Activated CD4-positive, alpha-beta memory T cell treated with anti-CD3 and anti-CD28 coated beads, Interleukin-2, amount 10 ng/mL, durations not matched to agents 7 days and 5 days (primary cell): Measurements from ENCODE around the gene AKR1C1. TPM values are rescaled to one million over a fixed set of nuclear protein-coding genes. Genes with fewer than 3 reads are reported as not detected.
"Not testable (repeated sequence)": the region's sequence is repeated elsewhere in the genome, so short reads cannot be mapped to it uniquely, and the experiment has no call there.

Source experiments
- CTCF ChIA-PET: fragments of 350-600 bp; sonication (Branson Sonifier 250); formaldehyde crosslinking; loops from one replicate; lab custom pipeline; 2021; ENCODE audit warnings: antibody characterized with exemption, inconsistent platforms; lab: Charles Lee
- POLR2A ChIA-PET: fragments of 350-600 bp; sonication (Branson Sonifier 250); formaldehyde crosslinking; loops from one replicate; lab custom pipeline; 2021; ENCODE audit warnings: antibody characterized with exemption; lab: Charles Lee
- DNase-seq: peaks from one replicate; pipeline ENCODE4 v3.0.0-alpha.2; 2020
- H3K27ac Mint-ChIP-seq: one replicate; pipeline ENCODE4 v1.8.0; 2021; ENCODE audit warnings: mild to moderate bottlenecking, mixed read lengths
- H3K27me3 Mint-ChIP-seq: one replicate; pipeline ENCODE4 v1.8.0; 2021; ENCODE audit warnings: mixed read lengths
- H3K36me3 Mint-ChIP-seq: one replicate; pipeline ENCODE4 v1.8.0; 2021; ENCODE audit warnings: low read depth, mixed read lengths
- H3K4me1 Mint-ChIP-seq: one replicate; pipeline ENCODE4 v1.8.0; 2021; ENCODE audit warnings: mixed read lengths
- H3K4me3 Mint-ChIP-seq: one replicate; pipeline ENCODE4 v1.8.0; 2021; ENCODE audit warnings: mild to moderate bottlenecking, mixed read lengths
- H3K9me3 Mint-ChIP-seq: one replicate; pipeline ENCODE4 v1.8.0; 2021; ENCODE audit warnings: mixed read lengths
- total RNA-seq, 2 experiments: library from RNA; stranded (reverse); gene quantifications; one replicate each; pipeline ENCODE4 v1.2.3, GENCODE V29; 2021

The AKR1C1 gene
- total RNA-seq = under 1 TPM; 0.33 to 0.85 TPM

DNA sequence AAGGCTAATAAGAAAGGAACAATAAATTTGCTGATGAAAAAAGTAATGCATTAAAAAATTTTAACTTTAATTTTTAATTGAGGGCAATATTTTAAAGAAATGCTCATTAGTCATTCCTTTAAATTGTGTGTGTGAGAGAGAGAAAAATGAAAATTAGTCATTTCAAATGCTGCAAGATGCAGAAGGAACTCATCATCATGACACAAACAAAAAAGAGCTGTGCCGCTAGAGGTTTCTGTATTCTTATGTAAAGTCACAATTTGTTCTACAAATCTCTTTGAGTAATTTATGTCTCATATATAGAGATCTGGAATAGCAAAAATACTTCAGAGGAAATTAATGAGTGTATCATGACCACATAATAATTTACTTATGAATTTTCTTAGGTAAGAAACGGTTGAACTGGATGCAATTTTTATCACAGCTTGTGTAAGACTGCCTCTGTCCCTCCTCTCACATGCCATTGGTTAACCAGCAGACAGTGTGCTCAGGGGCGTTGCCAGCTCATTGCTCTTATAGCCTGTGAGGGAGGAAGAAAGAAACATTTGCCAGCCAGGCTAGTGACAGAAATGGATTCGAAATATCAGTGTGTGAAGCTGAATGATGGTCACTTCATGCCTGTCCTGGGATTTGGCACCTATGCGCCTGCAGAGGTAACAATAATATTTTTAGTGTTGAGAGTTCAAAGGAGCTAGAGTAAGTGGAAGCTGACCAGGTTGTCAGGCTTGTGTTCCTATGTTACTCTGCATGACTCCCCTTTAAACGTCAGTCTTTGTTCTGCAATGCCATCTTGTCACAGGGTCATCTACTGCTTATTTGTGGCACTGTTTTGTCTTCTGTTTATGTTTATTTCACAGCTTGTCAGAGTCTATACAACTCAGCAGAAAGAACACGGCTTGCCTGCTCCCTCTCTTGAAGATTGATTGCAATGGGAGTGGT is at the start of gene AKR1C1:
AKR1C1 (plus strand) TSS at position 540 of the 939 bp plus-strand sequence; CDS start at position 570, 30 bp downstream.
- CTCF ChIA-PET, POLR2A ChIA-PET, H3K36me3 Mint-ChIP-seq, DNase-seq, H3K4me3 Mint-ChIP-seq, H3K27me3 Mint-ChIP-seq, H3K9me3 Mint-ChIP-seq, H3K27ac Mint-ChIP-seq, H3K4me1 Mint-ChIP-seq: not testable (repeated sequence)

DNA sequence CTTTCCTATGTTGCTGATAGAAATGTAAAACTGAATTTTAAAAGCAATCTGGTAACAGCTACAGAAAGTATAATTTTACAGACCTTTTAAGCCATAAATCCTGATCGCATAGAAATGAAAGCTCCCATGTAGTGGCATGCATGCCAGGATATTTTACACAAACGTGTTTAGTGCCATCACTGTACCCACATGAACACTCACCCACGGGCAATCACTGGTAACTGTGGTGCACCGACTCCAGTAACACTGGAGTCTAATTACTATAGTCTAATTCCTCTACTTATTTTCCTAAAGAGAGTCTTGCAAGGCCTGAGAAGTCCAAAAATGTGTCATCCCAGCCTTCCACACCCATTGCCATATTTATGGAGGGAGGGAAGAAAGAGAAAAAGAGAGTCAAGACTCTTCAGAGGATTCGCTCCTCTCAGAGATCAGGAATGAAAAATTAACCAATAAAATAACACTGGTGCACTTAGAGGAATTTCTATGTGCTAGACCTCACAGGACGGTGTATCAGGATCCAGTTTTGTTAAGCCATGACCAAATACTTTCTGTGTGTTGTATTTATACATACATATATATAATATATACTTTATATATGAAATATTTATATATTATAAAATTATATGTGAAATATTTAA is 48.9 kb upstream of the AKR1C1 start:
- POLR2A ChIA-PET = no interaction called here
- Mint-ChIP-seq H3K4me1 (no peaks in the 10 kb centered on the region), H3K36me3 (no peaks in the 10 kb centered on the region), H3K4me3 (no peak overlapping the region), H3K9me3 (no peaks in the 10 kb centered on the region), H3K27me3 (no peaks in the 10 kb centered on the region), H3K27ac (no peak overlapping the region)
- CTCF ChIA-PET = no interaction called here
- no peak for DNase-seq

DNA sequence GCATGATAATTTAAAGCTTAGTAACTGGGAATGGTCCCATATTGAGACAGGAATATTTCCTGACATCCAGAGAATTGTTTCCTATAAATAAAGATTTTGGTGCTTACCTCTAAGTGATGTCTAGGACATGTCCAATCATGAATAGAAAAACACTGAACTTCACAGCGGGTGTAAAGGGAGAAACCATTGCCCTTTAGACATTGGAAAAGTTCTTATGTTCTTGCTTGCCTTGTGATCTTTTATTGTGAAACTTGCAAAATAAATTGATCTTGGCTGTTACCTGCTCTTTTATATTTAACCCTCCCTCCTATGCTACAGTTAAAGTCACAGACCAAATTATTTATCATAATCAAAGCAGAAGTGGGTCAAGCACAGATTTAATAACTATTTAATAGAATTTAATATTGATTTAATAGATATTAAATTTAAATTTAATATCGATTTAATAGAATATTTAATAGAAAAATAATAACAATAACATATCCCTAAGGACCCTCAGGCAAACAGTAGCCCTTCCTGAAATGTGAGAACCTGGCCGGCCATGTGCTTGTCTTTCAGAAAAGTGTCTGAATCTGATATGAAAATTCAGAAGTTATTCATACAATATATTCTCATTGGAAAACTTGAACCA is 47.0 kb upstream of the AKR1C1 start:
- Mint-ChIP-seq H3K4me1 (no peaks in the 10 kb centered on the region), H3K27ac (no peak overlapping the region), H3K27me3 (peaks cover 2% of the 10 kb centered on the region), H3K36me3 (no peaks in the 10 kb centered on the region), H3K4me3 (no peak overlapping the region), H3K9me3 (no peaks in the 10 kb centered on the region)
- POLR2A ChIA-PET = no interaction called here
- no peak for DNase-seq
- CTCF ChIA-PET = no interaction called here

DNA sequence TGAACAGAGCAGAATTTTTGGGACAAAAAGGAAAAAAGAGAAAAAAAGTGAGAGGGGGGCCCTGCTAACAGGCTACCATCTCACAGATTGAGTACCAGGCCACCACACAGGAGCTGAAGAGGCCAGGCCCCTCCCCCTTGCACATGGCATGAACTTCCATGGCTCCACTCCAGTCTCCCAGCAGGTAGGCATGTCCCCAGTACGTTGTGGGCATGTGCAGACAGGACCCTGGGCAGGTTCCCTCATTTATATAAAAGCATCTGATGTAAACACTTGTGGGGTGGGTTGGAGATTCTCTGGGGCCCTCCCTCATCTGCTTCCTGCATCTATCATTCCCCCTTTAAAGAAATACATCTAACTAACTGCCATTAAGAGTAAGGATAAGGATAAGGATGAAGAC is 45.0 kb upstream of the AKR1C1 start:
- CTCF ChIA-PET = no interaction called here
- H3K27me3 Mint-ChIP-seq = peaks cover 2% of the 10 kb centered on the region
- H3K4me1 Mint-ChIP-seq = no peaks in the 10 kb centered on the region
- no peak overlapping the region for H3K27ac Mint-ChIP-seq
- DNase-seq = no peak
- POLR2A ChIA-PET = no interaction called here
- H3K4me3 Mint-ChIP-seq = no peak overlapping the region
- H3K36me3 Mint-ChIP-seq = no peaks in the 10 kb centered on the region
- no peaks in the 10 kb centered on the region for H3K9me3 Mint-ChIP-seq

DNA sequence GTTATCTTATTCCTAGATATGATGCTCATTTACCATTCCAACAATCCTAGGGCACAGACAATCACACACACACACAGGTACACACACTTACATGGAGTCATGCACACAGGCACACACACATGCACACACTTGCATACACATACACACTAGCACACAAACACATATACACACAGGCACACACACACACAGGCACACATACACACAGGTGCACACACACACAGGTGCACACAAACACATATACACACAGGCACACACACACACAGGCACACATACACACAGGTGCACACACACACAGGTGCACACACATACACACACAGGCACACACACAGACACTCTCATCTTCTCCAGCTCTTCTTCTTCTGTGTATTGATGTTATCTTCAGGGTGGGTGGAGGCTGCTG is 38.7 kb upstream of the AKR1C1 start:
- H3K4me3 Mint-ChIP-seq, H3K27me3 Mint-ChIP-seq, H3K9me3 Mint-ChIP-seq, H3K4me1 Mint-ChIP-seq, H3K27ac Mint-ChIP-seq, POLR2A ChIA-PET, DNase-seq, CTCF ChIA-PET, H3K36me3 Mint-ChIP-seq: not testable (repeated sequence)

DNA sequence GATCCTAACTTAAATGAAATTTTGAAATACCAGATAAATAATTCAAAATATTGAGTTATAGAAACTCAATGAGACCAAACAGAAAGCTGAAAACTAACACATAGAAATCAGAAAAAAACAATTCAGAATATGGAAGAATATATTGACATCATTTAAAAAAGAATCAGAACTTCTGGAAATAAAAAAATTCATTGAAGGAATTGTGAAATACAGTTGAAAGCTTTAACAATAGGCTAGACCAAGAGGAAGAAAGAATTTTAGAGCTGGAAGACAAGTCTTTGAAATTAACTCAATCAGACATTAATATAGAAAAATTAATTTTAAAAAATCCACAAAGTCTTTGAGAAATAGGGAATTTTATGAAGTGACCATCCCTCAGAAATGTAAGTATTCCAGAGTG is 36.8 kb upstream of the AKR1C1 start:
- ChIA-PET POLR2A (no interaction called here), CTCF (no interaction called here)
- Mint-ChIP-seq H3K9me3 (peaks cover 6% of the 10 kb centered on the region), H3K27ac (no peak overlapping the region), H3K4me1 (no peaks in the 10 kb centered on the region), H3K27me3 (peaks cover 3% of the 10 kb centered on the region), H3K4me3 (no peak overlapping the region), H3K36me3 (no peaks in the 10 kb centered on the region)
- no peak for DNase-seq

DNA sequence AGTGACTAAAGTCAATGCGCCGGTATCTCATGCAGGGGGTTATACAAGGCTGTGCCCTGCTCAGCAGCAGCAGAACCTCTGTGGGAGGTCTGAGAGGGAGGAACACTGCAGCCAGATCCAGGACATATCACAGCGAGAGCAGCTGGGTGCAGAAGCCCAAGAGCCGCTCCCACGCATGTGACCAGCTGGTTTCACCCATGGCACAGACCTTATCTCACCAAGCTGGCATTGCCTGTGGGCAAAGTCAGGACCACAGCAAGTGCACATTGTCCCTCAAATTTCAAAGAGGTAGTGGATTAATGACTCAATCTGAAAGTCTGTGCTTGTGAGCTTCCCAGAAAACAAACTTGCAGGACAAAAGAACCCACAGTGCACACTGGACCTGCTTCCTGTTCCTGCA is 31.6 kb upstream of the AKR1C1 start:
- no peak overlapping the region for H3K4me3 Mint-ChIP-seq
- ChIA-PET CTCF (interaction anchor here (0.9 kb wide), 1 partner anchor 82 kb away, joined by 3 read pairs; no protein-coding TSS in a partner anchor), POLR2A (no interaction called here)
- H3K9me3 Mint-ChIP-seq = no peaks in the 10 kb centered on the region
- no peak for DNase-seq
- peaks cover 1% of the 10 kb centered on the region for H3K27me3 Mint-ChIP-seq
- no peak overlapping the region for H3K27ac Mint-ChIP-seq
- no peaks in the 10 kb centered on the region for H3K36me3 Mint-ChIP-seq
- no peaks in the 10 kb centered on the region for H3K4me1 Mint-ChIP-seq

DNA sequence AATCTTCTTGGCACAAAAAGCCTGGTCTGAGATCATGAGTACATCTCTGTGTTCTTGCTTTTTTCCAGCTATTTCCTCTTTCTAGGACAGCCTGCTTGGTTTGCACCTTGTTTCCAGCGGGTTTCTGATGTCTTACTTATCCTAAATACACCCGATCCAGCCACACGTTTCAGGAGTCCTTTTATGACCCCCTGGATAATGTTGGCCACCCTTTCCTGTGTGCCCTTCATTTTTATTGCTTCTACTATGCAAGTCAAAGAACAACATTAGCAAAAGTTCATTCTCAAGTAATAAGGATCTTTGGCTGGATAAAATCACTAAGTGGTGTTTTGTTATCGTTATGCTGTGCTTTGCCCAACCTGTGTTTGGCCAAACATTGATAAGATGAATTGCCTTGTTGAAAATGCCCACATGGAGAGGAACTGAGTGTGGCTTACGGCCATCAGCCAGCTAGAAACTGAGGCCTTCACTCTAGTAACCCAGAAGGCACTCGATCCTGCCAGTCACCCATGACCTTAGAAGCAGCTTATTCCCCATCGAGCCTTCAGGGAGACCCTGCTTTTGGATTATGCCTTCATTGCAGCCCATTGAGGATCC is 28.7 kb upstream of the AKR1C1 start:
- Mint-ChIP-seq H3K4me1 (no peaks in the 10 kb centered on the region), H3K27me3 (no peaks in the 10 kb centered on the region), H3K36me3 (no peaks in the 10 kb centered on the region), H3K4me3 (no peak overlapping the region), H3K9me3 (no peaks in the 10 kb centered on the region), H3K27ac (no peak overlapping the region)
- no peak for DNase-seq
- ChIA-PET CTCF (no interaction called here), POLR2A (no interaction called here)

DNA sequence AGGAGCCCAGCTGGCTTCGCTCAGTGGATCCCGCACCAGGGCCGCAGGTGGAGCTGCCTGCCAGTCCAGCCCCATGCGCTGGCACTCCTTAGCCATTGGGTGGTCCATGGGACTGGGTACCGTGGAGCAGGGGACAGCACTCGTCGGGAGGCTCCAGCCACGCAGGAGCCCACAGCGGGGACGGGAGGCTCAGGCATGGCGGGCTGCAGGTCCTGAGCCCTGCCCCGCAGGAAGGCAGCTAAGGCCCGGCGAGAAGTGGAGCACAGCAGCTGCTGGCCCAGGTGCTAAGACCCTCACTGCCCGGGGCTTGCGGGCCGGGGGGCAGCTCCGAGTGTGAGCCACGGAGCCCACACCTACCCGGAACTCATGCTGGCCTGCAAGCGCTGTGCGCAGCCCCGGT is 25.9 kb upstream of the AKR1C1 start:
- POLR2A ChIA-PET = no interaction called here
- no peak overlapping the region for H3K4me3 Mint-ChIP-seq
- peaks cover 2% of the 10 kb centered on the region for H3K27me3 Mint-ChIP-seq
- no peak for DNase-seq
- H3K4me1 Mint-ChIP-seq = peaks cover 3% of the 10 kb centered on the region
- no peaks in the 10 kb centered on the region for H3K36me3 Mint-ChIP-seq
- H3K9me3 Mint-ChIP-seq = no peaks in the 10 kb centered on the region
- H3K27ac Mint-ChIP-seq = no peak overlapping the region
- CTCF ChIA-PET = no interaction called here

DNA sequence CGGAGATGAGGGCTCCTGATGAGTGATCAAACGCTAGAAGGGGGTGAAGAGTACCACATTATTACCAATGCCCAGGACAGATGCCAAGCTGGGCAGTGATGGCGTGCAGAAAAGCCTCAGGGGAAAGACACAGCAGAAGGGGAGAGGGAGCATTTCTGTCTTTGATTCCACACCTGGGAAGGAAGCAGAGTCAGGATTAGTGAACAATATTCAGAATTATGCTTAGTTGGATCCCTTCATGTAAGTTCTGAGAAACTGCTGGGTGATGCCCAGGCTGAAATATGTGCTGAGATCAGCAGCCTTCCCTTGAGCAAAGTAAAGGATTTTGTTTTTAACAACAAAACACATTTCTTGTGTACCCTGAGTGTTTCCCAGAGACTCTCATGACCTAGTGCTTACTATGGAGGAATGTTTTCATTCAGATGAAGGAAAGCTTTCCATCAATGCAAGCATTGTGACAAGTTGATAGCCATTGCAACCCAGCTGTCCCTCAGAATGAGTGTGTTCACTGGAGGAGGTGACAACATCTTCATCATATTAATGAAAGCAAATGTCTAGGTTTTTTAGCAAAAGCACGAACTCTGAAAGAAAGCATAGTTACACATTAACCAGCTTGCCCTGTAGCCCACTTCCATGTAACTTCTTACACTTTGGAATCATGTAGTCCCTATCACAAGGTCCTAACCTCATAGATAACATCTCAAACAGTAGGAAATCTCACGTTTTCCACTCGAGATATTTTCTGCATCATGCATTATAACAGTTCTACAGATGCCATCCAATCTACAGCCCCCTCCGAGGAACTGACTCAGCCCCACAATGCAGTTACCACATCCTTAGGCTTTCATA is 23.8 kb upstream of the AKR1C1 start:
- H3K9me3 Mint-ChIP-seq = no peaks in the 10 kb centered on the region
- H3K4me3 Mint-ChIP-seq = no peak overlapping the region
- ChIA-PET POLR2A (no interaction called here), CTCF (no interaction called here)
- no peak overlapping the region for H3K27ac Mint-ChIP-seq
- H3K27me3 Mint-ChIP-seq = peaks cover 2% of the 10 kb centered on the region
- H3K4me1 Mint-ChIP-seq = peaks cover 3% of the 10 kb centered on the region
- DNase-seq = no peak
- no peaks in the 10 kb centered on the region for H3K36me3 Mint-ChIP-seq

DNA sequence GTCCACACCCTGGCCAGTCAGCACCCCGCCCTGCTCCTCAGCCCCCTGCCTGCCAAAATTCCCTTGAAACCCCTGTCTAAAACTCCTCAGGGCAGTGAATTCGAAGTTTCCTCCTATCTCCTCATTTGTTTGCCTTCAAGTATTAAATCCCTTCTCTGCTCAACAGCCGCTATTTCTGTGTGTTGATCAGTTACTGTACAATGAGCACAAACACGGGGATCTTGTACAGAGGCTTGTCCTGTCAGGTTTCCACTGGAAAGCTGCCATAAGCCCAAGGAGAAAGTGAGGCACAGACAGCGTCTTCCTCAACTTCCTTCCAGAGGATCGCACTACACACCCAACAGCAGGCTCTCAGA is 23.2 kb upstream of the AKR1C1 start:
- H3K4me1 Mint-ChIP-seq, H3K27me3 Mint-ChIP-seq, H3K36me3 Mint-ChIP-seq, CTCF ChIA-PET, H3K9me3 Mint-ChIP-seq, H3K4me3 Mint-ChIP-seq, H3K27ac Mint-ChIP-seq, DNase-seq, POLR2A ChIA-PET: not testable (repeated sequence)

DNA sequence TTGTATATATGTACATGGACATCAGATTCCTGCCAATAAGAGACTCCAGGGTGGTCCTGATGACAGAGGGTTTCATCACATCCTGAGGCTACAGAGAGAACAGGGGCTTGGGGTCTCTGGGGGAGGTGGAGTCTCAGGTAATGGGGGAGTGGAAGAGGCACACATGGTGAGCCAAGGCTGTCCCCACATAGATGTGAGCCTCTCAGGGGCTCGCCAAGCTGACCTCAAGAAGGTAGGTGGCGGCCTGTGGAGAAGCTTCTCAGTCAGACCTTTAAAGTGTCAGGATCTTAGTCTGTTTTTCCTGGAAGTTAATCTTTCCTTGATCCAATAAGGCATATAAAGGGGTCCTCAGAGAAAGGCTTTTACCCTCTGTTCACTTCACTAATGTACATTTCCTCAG is 22.3 kb upstream of the AKR1C1 start:
- H3K4me3 Mint-ChIP-seq, H3K36me3 Mint-ChIP-seq, DNase-seq, H3K27me3 Mint-ChIP-seq, H3K4me1 Mint-ChIP-seq, CTCF ChIA-PET, H3K9me3 Mint-ChIP-seq, POLR2A ChIA-PET, H3K27ac Mint-ChIP-seq: not testable (repeated sequence)
